HepG2 (cell line): ENCODE data around the gene OR2M7.

ENCODE experiments used
- ZBTB33 ChIP-seq: sonication (generic); formaldehyde crosslinking; IDR thresholded peaks from 2 replicates; pipeline ENCODE4 v1.4.0; 2020; ENCODE audit warnings: missing genetic modification reagents
- ZNF121 ChIP-seq: sonication (generic); formaldehyde crosslinking; IDR thresholded peaks from 2 replicates; pipeline ENCODE4 v1.5.0; 2020; ENCODE audit warnings: mild to moderate bottlenecking, missing genetic modification reagents

GRCh38 chr1:248324468-248324867, at the start of gene OR2M7:
- no peak for TF ChIP-seq ZBTB33 (CRISPR knock-in tag)
- TF ChIP-seq ZNF121 (CRISPR knock-in tag), result no peak
